HFFc6 (cell line): Measurements from ENCODE around the gene HBM. TPM values are rescaled to one million over a fixed set of nuclear protein-coding genes. Genes with fewer than 3 reads are reported as not detected.
"Not testable (repeated sequence)": the region's sequence is repeated elsewhere in the genome, so short reads cannot be mapped to it uniquely, and the experiment has no call there.

Source experiments
- DNase-seq: peaks from one replicate; pipeline ENCODE4 v3.0.0-alpha.2; 2018
- H3K27ac Mint-ChIP-seq: 2 replicates; pipeline ENCODE4 v1.8.0; 2020; ENCODE audit warnings: mild to moderate bottlenecking, mixed read lengths
- H3K27me3 Mint-ChIP-seq: 2 replicates; pipeline ENCODE4 v1.8.0; 2021; ENCODE audit warnings: mild to moderate bottlenecking, moderate library complexity, mixed read lengths; ENCODE audit not compliant: insufficient read depth
- H3K36me3 Mint-ChIP-seq: 2 replicates; pipeline ENCODE4 v1.8.0; 2021; ENCODE audit warnings: low read depth, mixed read lengths
- H3K4me1 Mint-ChIP-seq: 2 replicates; pipeline ENCODE4 v1.8.0; 2020; ENCODE audit warnings: low read depth, mixed read lengths
- H3K4me3 Mint-ChIP-seq: 2 replicates; pipeline ENCODE4 v1.8.0; 2020; ENCODE audit warnings: mild to moderate bottlenecking, moderate library complexity, mixed read lengths
- H3K9me3 Mint-ChIP-seq: 2 replicates; pipeline ENCODE4 v1.8.0; 2020; ENCODE audit warnings: mild to moderate bottlenecking, mixed read lengths
- CTCF ChIP-seq: fragments of 200-600 bp; sonication (generic); IDR thresholded peaks from 2 replicates; pipeline ENCODE4 v1.5.0; 2021; ENCODE audit warnings: antibody characterized with exemption, mild to moderate bottlenecking
- total RNA-seq, 6 experiments: library from RNA; stranded (reverse); fragmentation: NEBNext Ultra II Directional; extraction: Animal tissue kit (Norgen Biotek cat#: 25700); gene quantifications; 2 replicates in 1 of 6; 3 replicates in 5 of 6; pipeline ENCODE4 v1.2.3, GENCODE V29; 2021

Gene HBM
- total RNA-seq, 6 experiments from 2014 or later = not detected

- no peaks in the 10 kb centered on the region for H3K27me3 Mint-ChIP-seq
These were observed 45.8 kb upstream of the HBM start for GRCh38 chr16:119835-120491.

GRCh38 chr16:120756-121155 lies 45.0 kb upstream of the HBM start:
- H3K9me3 Mint-ChIP-seq = no peaks in the 10 kb centered on the region
- no peaks in the 10 kb centered on the region for H3K27me3 Mint-ChIP-seq
- no peak overlapping the region for H3K27ac Mint-ChIP-seq
- H3K4me1 Mint-ChIP-seq = peaks cover 5% of the 10 kb centered on the region
- H3K4me3 Mint-ChIP-seq = no peak overlapping the region
- H3K36me3 Mint-ChIP-seq = 0 out of 2 replicates have a peak, but pooled peaks cover 5% of the 10 kb centered on the region
- DNase-seq = no peak
- no peak for TF ChIP-seq CTCF

More at GRCh38 chr16:119835-120491, 45.8 kb upstream of the HBM start:
- Mint-ChIP-seq H3K9me3 (no peaks in the 10 kb centered on the region), H3K4me3 (no peak overlapping the region), H3K4me1 (peaks cover 5% of the 10 kb centered on the region; the same call in 1 of the 2 replicates), H3K27ac (no peak overlapping the region), H3K36me3 (0 out of 2 replicates have a peak, but pooled peaks cover 5% of the 10 kb centered on the region)
- no peak for DNase-seq
- TF ChIP-seq CTCF = no peak

- DNase-seq = no peak
These were observed 43.4 kb upstream of the HBM start for GRCh38 chr16:122361-122760.

GRCh38 chr16:123558-124350 lies 42.0 kb upstream of the HBM start:
- H3K27me3 Mint-ChIP-seq, H3K4me3 Mint-ChIP-seq, H3K27ac Mint-ChIP-seq, H3K9me3 Mint-ChIP-seq, H3K36me3 Mint-ChIP-seq, H3K4me1 Mint-ChIP-seq, DNase-seq: not testable (repeated sequence)

More at GRCh38 chr16:122361-122760, 43.4 kb upstream of the HBM start:
- H3K4me3 Mint-ChIP-seq = no peak overlapping the region
- no peaks in the 10 kb centered on the region for H3K36me3 Mint-ChIP-seq
- no peak for TF ChIP-seq CTCF
- H3K27ac Mint-ChIP-seq = no peak overlapping the region
- peaks cover 5% of the 10 kb centered on the region for H3K4me1 Mint-ChIP-seq
- H3K27me3 Mint-ChIP-seq = no peaks in the 10 kb centered on the region
- no peaks in the 10 kb centered on the region for H3K9me3 Mint-ChIP-seq

- Mint-ChIP-seq H3K4me3 (no peak overlapping the region), H3K27me3 (no peaks in the 10 kb centered on the region; the same call in 1 of the 2 replicates), H3K4me1 (peaks cover 5% of the 10 kb centered on the region), H3K9me3 (no peaks in the 10 kb centered on the region), H3K27ac (no peak overlapping the region), H3K36me3 (no peaks in the 10 kb centered on the region)
- TF ChIP-seq CTCF = no peak
- DNase-seq = no peak
These were observed 40.8 kb upstream of the HBM start for GRCh38 chr16:125011-125410.

GRCh38 chr16:129075-129474 lies 36.7 kb upstream of the HBM start:
- H3K9me3 Mint-ChIP-seq = no peaks in the 10 kb centered on the region
- no peaks in the 10 kb centered on the region; the same call in 1 of the 2 replicates for H3K27me3 Mint-ChIP-seq
- H3K36me3 Mint-ChIP-seq = peaks cover 4% of the 10 kb centered on the region; the same call in 1 of the 2 replicates
- no peak overlapping the region for H3K27ac Mint-ChIP-seq
- DNase-seq = no peak
- TF ChIP-seq CTCF = no peak
- H3K4me3 Mint-ChIP-seq = no peak overlapping the region
- H3K4me1 Mint-ChIP-seq = peaks cover 10% of the 10 kb centered on the region
